Myocyte (in vitro differentiated cells): Measurements from ENCODE around the gene PCMTD2. TPM values are rescaled to one million over a fixed set of nuclear protein-coding genes. Genes with fewer than 3 reads are reported as not detected.
A peak's percentile ranks its signal among the peaks of the same experiment; 100 is the strongest.

Experiments used
- DNase-seq: peaks from one replicate; pipeline ENCODE4 v3.0.0-alpha.2; 2012; ENCODE audit warnings: low read depth
- total RNA-seq: library from RNA; depleted of rRNA; stranded (reverse); fragments of >200 nt; gene quantifications from 2 replicates; pipeline ENCODE4 v1.2.3, GENCODE V29; 2014

The PCMTD2 gene
- total RNA-seq, 1 donor from 2014 or later: 62.3 TPM

DNA sequence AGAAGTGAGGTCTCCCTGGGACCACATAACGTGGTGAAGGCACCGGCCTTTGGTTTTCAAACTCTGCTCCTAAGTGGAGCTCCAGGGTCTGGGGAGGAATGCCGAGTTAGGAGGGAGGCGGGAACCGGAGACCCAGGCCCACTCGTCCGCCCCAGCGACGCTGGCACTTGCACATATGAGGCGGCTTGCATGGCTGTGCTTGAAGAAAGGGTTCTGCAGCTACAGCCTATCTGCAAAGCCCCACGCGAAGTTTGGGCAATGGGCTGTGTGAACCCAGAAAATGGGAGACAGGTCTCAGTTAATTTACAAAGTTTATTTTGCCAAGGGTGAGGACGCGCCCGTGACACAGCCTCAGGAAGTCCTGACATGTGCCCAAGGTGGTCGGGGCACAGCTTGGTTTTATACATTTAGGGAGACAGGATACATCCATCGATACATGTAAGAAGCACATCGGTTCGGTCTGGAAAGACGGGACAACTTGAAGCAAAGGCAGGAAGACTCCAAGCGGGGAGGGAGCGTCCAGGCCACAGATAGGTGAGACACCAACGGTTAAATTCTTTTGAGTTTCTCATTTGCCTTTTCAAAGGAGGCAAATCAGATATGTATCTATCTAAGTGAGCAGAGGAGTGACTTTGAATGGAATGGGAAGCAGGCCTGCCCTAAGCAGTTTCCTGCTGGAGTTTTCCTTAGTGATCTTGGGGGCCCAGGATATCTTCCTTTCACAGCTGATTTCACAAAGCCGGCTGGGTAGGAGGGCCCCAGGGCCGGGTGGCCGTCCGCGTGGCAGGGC is 782 bp upstream of the PCMTD2 start:
- DNase-seq: no peak

DNA sequence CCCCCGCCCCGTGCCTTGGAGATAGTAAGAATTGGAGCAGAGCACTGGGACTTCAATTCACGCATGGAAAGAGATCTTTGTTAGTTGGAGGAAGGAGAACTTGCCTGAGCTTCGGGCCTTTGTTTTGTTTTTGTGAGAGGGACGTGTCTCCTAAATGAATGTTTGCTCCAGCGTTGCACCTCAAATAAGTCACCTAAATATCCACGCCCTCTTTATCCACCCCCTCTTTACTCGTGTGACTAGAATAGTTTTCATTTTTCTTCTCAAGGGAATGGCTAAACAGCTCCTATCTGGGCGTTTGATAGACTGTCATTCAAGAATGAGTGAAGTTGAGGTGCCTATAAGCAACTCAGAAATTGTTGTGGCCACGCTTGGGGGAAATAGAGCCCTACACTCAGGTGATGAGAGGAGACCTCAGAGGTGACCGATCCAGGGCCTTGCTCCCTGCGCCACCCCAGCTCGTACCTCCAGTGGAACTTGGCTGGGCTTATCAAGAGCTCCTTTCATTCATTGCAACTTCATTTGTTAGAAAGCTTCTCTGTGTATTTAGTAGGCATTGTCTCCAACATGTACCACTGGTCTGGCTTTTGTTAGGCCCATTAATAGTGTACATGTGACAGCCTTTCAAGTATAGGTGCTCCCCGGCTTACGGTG is 861 bp downstream of the PCMTD2 start:
- no peak for DNase-seq

DNA sequence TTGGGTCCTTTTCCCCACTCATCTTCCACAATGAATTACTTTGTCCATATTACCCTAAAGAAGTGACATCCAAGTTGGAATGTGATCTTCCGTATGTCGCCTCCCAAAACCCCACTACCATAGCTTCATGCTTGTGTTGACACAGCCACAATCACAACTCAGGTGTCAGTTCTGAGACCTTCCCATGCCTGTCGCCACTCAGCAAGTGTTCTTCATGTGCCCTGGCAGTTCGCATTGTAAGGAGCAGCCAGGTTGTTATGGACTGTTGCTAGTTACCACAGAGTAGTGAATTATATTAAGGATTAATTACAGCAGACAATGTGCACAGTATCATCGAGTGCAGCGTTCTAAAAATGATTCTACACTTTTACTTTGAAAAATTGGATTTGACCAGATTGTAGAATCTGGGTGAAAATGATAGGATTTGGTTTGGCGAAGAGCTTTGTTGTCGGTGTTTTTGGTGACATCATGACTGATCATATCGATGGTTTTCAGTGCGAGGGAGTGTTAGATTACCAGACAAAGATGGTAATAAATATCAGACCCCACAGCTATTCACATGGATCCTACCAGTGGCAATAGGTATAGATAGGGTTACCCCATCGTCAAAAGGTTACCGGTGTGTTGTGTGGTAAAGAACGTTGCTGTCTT is 1.7 kb downstream of the PCMTD2 start:
- DNase-seq: no peak

DNA sequence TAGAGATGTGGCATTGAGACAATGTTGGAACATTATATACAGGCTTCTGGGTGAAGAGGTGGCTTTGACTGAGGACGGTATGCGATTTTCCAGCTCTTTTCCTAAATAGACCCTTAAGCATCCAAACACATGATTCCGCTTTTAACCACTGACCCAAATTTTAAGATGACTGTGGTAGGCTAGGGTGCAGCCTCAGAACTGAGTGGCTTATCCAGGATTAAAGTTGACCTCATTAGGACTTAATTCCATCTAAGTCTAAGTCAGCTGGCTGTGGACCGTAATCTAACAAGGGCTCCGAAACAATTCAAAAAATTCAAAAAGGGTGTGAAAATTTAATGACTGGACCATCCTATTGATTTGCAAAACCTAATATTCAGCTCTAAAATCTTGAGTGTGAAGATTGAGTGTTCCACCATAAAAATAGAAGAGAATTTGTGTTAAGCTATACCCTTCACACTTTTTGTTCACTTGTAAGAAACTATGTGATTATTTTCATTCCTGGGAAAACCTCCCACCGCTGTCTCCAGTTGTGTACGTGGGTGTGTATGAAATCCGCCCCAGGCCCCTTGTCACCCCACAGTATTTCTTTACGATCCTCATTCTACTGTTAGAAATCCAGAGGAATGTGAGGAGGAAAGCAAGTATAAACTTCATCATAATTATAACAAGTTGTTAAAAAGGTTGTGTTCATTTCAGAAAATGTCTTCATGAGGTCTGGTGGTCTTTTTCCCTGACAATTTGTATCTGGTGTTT is 2.7 kb downstream of the PCMTD2 start:
- DNase-seq: peak; percentile 50

DNA sequence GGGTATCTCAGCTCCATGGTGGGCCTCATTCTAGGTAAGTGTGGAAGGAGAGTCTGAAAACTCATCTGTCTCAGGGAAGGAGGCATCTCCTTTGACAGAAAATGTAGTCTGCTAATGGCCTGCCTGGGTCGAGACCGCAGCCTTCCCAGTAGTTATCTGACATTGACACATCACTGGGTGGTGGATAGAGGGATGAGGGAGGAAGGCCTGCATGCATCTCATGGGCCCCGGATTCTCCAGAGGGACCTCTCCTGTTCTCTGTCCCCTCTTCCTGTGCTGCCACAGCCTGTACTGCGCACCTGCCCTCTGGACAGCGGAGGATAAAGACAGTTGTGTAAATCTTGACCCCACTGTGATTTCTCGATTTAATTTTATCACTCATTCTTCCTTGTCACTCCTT is 4.7 kb downstream of the PCMTD2 start:
- DNase-seq: no peak

DNA sequence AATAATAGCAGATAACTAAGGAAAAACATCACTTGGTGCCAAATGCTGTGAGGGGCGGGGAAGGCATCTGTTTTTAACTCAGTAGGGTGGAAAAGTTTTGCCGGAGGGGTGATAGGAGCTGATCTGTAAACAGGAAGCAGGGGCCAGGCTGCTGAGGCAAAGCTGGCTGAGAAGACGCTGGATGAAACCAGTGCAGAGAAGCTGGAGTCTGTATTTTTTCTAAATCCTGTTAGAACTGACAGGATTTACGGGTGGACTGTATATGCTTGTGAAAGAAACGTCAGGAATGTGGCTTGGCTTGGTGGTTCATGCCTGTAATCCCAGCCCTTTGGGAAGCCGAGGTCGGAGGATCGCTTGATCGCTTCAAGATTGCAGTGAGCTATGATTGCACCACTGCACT is 5.6 kb downstream of the PCMTD2 start:
- DNase-seq: no peak

DNA sequence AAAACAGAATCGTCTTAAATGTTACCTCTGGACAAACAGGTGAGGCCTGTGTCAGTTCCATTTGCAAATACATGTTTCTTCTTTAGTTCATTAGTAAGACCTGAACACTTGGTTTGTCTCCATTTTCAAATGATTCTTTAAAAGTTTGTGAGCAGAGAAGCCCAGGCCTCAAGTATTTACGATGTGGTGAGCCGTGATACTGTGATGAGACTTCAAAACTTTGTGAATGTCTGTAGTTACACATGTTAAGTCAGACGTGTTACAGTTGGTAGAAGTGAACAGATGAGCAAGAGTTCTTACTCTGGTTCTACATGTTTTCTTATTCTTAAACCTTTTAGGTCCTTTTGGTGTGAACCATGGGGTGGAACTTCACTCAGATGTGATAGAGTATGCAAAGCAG is 8.5 kb downstream of the PCMTD2 start:
- DNase-seq: no peak

DNA sequence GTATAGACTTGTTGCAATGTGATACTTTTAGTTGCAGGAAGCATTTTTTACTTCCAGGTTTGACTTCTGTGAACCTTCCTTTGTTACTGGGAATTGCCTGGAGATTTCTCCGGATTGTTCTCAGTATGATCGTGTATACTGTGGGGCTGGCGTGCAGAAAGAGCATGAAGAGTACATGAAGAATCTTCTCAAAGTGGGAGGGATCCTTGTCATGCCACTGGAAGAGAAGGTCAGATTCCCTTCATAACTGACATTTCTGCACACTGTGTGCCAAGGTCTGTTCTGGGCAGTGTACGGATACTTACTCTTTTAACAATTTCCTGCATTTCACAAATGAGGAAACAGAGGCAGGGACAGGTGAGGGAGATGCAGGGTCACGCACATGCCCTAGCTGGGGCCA is 9.7 kb downstream of the PCMTD2 start:
- DNase-seq: no peak

DNA sequence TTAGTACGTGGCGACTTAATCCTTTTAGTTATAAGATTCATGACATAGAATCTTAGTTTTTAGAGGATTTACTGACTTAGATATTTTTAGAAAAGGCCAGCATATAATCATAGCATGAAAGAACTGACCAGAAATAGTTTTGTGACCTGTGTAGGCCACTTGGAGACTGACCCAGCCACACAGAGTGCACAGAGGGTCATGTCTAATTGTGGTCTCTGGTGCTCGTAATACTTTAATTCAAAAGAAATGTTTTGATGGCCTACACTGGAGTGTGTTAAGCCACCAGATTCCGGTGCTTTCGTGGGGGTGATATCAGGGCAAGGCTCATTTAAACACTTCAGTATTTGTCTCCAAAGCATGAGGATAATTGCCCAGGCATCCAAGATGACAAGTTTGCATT is 11.4 kb downstream of the PCMTD2 start:
- peak; percentile 78 for DNase-seq

DNA sequence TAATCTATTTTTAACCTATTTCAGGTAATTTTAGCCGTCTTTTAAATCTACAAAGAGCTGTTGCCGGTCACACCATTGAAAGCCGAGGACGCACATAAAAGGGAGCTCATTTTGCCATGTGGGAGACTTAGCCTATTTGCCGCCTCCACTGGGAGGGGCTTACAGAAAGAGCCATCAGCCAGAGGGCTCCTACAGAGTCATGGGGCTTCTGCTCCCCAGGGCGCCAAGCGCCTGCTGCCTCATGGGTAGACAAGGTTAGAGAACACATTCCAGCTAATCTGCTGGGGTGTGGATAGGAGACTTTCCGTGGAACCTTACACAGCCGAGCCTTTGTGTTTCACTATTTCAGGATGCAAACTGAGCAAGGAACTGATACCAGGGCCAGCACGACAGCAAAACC is 12.6 kb downstream of the PCMTD2 start:
- DNase-seq: no peak

DNA sequence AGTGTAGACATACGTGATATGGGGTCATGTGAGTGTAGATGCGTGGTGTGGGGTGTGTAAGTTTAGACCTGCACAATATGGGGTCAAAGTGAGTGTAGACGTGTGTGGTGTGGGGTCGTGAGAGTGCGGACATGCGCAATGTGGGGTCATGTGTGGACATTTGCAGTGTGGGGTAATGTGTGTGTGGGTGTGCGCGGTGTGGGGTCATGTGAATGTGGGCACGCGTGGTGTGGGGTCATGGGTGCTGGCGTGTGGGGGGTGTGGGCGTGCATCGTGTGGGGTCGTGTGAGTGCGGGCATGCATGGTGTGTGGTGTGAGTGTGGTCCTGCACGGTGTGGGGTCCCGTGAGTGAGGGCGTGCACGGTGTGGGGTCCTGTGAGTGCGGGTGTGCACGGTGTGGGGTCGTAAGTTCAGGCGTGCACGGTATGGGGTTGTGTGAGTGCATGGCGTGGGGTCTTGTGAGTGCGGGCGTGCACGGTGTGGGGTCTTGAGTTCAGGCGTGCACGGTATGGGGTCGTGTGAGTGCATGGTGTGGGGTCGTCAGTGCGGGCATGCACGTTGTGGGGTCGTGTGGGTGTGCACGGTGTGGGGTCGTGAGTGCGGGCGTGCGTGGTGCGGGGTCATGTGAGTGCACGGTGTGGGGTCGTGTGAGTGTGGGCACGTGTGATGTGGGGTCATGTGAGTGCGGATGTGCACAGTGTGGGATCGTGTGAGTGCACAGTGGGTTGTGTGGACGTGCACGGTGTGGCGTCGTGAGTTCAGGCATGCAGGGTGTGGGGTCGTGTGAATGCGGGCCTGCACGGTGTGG is 14.3 kb downstream of the PCMTD2 start:
- no peak for DNase-seq

DNA sequence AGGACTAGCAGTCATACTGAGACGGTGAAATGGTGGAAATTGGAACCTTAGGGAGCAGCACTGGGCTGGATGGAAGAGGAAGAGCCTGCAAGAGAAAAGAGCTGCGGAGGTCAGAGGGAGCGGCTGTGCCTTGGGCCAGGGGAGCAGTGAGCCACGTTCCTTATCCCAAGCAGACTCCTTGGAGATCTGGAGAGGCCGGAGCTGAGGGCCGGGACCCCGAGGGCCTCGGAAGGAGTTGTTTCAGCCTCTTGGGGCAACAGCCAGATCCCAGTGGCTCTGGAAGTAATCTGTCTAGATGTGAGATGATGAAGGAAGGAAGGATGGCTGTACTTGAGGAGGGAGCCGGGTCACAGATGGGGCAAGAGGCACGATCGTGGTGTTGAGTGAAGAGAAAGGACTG is 16.1 kb downstream of the PCMTD2 start:
- DNase-seq: no peak

DNA sequence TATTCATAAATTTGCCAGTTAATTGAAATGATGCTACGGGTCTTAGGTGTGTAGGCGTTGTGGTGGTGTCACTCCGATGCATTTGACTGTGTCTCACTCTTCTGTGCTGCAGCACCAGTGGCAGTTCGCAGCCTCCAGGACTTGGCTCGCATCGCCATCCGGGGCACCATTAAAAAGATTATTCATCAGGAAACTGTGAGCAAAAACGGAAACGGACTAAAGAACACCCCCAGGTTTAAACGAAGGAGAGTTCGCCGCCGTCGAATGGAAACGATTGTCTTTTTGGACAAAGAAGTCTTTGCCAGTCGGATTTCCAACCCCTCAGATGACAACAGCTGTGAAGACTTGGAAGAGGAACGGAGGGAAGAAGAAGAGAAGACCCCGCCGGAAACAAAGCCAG is 17.6 kb downstream of the PCMTD2 start:
- DNase-seq: no peak

DNA sequence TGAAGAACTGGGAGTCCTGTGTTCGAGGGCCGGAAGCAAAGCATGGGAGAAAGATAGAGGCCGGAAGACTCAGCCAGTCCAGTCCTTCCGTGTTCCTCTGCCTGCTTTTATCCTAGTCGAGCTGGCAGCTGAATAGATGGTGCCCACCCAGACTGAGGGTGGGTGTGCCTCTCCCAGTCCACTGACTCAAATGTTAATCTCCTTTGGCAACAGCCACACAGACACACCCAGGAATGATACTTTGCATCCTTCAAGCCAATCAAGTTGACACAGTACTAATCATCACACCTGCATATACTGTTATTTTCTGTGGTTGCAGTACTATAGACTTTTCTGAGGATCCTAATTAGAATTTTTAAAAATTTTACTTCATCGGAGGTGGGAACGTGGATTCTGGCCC is 21.3 kb downstream of the PCMTD2 start:
- no peak for DNase-seq

DNA sequence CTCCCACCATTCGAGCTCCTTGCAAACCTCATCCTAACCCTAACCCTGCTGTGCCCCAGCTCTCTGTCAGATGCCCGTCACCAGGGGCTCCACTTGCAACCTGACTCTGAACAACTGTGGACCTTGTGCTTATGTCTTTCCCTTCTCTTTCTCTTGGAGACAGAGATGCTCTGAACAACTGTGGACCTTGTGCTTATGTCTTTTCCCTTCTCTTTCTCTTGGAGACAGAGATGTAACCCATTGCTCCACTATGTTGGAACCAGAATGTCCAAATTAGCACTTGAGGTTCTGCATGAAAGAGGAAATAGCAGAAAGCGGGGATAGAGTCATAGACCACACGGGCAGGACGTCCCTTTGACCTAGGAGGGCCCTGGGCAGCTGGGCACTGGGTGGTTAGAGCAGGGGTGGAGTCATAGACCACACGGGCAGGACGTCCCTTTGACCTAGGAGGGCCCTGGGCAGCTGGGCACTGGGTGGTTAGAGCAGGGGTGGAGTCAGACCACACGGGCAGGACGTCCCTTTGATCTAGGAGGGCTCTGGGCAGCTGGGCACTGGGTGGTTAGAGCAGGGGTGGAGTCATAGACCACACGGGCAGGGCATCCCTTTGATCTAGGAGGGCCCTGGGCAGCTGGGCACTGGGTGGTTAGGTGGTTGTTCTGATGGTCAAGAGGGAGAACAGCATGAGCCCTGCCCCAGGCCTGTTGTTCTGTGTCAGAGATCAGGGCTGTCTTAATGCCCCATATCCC is 22.2 kb downstream of the PCMTD2 start:
- DNase-seq: peak; percentile 96

DNA sequence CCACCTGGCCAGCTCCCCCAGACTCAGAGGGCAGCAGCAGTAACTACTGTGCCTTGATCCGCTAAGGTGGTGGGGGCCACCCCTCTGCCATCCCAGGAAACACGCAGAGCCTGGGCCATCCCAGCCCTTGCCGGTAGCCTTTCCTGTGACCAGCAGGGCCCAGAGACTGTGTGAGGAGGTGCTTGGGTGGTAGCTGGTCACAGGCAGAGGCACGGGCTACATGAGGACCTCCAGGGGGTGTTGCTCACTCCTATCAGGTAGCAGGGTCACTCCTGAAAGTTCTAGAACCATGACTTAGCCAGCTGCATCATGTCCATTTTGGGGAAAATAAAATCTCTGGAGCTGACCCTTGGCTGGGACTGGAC is 22.8 kb downstream of the PCMTD2 start:
- DNase-seq: no peak

DNA sequence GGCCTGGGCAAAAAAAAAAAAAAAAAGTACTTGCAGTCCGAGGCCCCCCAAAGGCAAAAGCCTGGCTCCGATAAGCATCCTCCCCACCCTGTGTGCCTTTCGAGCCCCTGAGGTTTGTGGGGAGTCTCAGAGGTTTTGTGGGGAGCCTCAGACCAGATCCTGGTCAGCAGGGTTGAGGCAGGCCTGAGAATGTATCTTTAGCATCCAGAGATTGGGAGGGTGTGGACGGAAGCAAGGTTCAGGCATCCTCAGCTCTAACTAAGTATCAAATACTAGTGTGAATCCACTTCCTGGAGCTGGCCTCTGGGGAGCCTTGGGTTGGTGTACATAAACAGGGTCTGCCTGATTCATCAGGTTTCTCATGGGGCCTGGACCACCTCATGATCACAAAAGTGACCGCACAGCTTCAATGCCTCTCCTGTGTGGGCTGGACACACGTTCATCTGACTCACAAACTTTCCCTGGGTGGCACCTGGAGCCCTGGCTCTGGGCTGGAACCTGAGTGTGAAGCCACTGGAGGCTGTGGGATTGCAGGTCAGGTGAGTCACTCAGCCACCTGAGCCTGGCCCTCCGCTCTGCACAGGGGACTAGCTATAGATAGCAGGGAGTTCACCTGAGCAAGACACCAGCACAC is 24.4 kb downstream of the PCMTD2 start:
- DNase-seq: peak; percentile 68

DNA sequence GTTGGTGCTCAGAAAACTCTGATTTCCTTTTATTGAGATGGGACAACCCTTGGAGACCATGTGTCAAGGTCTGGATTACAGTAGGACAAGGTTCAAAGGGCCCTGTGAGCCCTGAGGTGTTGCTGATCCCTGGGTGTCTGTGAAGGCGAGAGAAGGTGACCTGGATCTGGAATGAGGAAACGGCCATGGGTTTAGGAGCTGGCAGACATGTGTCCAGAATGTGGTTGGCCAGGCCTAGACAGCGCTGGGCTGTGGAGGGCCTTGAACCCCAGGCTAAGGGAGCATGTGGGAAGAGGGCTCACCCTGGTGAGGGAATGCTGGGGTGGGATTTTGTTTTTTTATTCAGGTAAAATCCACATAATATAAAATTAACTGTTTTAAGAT is 24.9 kb downstream of the PCMTD2 start:
- no peak for DNase-seq

DNA sequence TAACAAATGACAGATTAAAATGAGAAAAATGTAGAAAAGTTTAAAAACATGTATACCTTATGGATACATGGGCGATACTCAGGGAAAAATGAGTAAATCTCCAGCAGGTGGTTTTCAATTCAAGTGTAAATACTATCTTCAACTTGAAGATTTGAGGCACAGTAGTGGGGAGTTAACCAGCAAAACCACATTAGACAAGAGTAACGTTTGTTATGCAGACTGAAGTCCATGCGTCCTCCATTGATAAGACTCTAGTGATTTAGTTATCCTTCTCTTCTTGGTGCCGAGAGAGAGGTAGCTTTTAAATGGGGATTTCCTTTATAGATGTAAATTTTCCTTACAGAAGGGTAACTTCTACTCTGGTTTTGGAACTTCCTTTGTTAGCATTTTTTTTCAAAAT is 28.1 kb downstream of the PCMTD2 start:
- DNase-seq: no peak
